Stimulated activated CD8-positive, alpha-beta memory T cell treated with anti-CD3 and anti-CD28 coated beads, Interleukin-7, amount 100 ng/mL, for 1 hour (primary cell): ENCODE data around the gene KRTAP10-10.
"Not testable (repeated sequence)": the region's sequence is repeated elsewhere in the genome, so short reads cannot be mapped to it uniquely, and the experiment has no call there.

ENCODE experiments used
- DNase-seq, 2 donors: peaks; one replicate each; pipeline ENCODE4 v3.0.0-alpha.2; 2020; ENCODE audit warnings: low read depth in 2 of 2

Gene KRTAP10-10

GRCh38 chr21:44682580-44683151 lies 45.5 kb downstream of the KRTAP10-10 start:
- DNase-seq: no peak

- DNase-seq: no peak
Observed at GRCh38 chr21:44684077-44684476, 46.9 kb downstream of the KRTAP10-10 start.

- no peak for DNase-seq
Observed at GRCh38 chr21:44684483-44684882, 47.3 kb downstream of the KRTAP10-10 start.

GRCh38 chr21:44685050-44685449 lies 47.9 kb downstream of the KRTAP10-10 start:
- not testable (repeated sequence) for DNase-seq

GRCh38 chr21:44686000-44686781 lies 49.0 kb downstream of the KRTAP10-10 start:
- DNase-seq: no peak

- no peak for DNase-seq
Observed at GRCh38 chr21:44686843-44687561, 49.8 kb downstream of the KRTAP10-10 start.

- DNase-seq: no peak
Observed at GRCh38 chr21:44687671-44688070, 50.5 kb downstream of the KRTAP10-10 start.
